Glomerular visceral epithelial cell (primary cell): Measurements from ENCODE around the gene SMR3A.

Experiments
- DNase-seq: peaks from one replicate; pipeline ENCODE4 v3.0.0-alpha.2; 2016; ENCODE audit errors: extremely low spot score

The SMR3A gene

DNA sequence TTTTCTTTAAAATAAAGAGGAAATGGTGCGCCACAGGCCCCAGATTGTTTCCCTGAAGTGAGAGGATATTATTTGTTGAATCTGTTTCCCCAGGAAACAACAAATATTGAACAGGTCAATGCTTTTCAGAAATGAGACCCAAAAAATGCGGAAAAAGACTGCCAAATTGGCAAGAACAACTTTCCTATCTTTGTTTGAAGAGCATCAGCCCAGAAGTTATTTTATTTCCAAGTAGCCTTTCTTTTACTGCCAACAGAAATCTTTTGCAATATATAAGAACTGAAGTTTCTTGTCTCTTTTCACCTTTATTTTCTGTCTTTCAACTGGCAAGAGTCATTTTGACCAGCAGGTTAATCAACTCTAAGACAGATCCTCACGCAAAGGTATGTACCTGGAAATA lies at the start of gene SMR3A:
TSS of gene SMR3A (plus strand) at position 301 of the 400 bp plus-strand sequence. CDS start 1,356 bp downstream, outside the sequence.
- DNase-seq: no peak

- DNase-seq: no peak
These were observed 46.8 kb upstream of the SMR3A start for GRCh38 chr4:70313736-70314135.

DNA sequence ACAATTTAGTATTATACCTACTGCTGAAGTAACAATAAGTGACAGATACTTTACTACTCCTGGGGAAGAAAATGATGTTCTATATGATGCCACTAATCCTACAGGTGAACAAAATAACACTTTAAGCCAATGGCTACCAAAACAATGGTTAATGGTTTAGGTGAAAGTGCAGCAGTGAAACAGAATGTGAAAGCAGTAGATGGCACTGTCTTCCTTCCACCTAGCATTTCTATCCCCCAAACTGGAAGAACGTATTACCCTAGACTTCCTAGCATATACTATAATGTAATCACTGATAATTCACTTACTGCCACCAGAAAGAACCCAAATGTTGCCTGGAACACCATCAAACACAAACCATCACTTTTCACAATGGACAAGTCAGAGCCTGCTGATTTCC lies 44.6 kb upstream of the SMR3A start:
- DNase-seq: no peak

GRCh38 chr4:70326052-70326451 lies 34.5 kb upstream of the SMR3A start:
- DNase-seq: no peak

- no peak for DNase-seq
These were observed 25.9 kb upstream of the SMR3A start, which contains the start of gene CABS1 for GRCh38 chr4:70334681-70335080. Gene CABS1 (plus strand): TSS chr4:70334981. CDS start chr4:70335040, 59 bp downstream.

GRCh38 chr4:70336043-70336442 lies 24.5 kb upstream of the SMR3A start:
- no peak for DNase-seq

GRCh38 chr4:70337886-70338420 lies 22.6 kb upstream of the SMR3A start:
- no peak for DNase-seq

GRCh38 chr4:70356185-70356584 lies 4.4 kb upstream of the SMR3A start:
- DNase-seq: peak; percentile 18

DNA sequence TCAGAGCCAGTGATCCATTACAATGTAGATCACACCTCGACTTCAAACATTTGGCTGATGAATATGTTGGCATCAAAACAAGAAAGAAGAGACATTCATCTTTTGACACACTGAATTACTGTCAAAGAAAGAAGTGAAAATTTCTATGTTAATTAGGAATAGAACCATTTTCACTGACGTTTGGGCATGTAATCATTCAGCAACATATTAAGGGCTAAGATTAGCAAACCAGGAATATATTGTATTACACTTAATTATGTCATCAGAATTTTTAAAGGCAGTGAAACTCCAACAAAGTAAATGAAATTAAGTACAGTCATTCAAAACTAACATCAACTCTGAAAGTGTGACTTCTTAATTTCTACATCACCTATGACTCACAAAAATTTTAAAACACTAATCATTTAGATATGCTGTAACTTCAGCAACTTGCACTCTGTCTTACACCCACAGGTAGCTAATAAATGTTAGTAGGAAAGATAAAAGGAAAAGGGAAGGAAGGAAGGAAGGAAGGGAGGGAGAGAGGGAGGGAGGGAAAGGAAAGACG lies 1.4 kb upstream of the SMR3A start:
- no peak for DNase-seq

- no peak for DNase-seq
These were observed 3.4 kb downstream of the SMR3A start for GRCh38 chr4:70364002-70364401.

DNA sequence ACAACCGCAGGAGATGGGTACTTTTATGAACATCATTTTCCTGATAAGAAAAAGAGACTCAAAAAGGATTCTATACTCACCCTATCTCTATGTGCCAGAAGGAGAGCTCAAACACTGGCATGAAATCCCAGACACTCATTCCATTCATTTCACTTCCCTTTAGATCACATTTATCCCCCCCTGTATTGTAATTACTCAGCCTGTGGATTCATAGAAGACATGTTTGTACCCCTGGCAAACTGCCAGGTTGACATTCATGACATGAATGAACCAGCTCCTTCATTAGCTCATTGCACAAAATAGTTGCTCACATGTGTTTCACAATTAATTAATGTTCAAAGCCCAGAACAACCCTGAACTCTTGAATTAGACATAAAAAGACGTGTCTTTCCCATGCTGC lies 4.9 kb downstream of the SMR3A start:
- no peak for DNase-seq

- no peak for DNase-seq
These were observed 7.3 kb downstream of the SMR3A start for GRCh38 chr4:70367813-70368212.

GRCh38 chr4:70371987-70372386 lies 11.4 kb downstream of the SMR3A start:
- DNase-seq: no peak

DNA sequence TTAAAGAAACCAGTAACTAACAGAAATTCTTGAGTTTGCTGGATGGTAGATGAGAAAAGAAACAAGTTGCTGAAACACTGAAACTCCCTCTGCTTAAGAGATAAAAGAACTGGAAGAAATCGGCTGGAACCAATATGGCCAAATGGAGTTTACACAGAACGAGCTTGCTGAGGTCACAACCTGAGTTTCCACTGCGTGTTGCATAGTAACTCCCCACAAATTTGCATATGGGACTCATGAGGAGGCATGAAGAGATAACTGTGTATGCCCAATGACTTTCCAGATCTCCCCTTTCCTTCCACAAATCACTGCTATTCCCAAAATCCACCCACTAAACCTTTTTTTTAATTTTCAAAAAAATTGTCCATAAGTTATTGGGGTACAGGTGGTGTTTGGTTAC lies 12.2 kb downstream of the SMR3A start:
- no peak for DNase-seq

DNA sequence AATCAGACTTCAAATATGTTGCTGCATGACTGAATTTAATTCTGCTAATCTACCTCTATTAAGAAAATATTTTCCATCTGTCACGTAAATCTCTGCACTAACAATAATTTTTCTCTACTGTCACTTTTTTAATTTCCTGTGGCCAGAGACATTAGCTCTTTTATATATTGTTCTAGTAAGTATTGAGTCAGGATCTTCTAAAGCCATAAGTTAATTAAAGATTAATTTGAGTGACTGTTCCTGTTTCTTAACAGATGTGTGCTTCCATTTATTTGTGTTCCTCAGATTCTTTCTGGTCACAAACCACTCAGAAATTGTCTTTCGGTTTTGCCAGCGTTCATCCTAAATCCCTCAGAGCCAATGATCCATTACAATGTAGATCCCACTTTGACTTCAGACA lies 20.0 kb downstream of the SMR3A start:
- peak; percentile 27 for DNase-seq

DNA sequence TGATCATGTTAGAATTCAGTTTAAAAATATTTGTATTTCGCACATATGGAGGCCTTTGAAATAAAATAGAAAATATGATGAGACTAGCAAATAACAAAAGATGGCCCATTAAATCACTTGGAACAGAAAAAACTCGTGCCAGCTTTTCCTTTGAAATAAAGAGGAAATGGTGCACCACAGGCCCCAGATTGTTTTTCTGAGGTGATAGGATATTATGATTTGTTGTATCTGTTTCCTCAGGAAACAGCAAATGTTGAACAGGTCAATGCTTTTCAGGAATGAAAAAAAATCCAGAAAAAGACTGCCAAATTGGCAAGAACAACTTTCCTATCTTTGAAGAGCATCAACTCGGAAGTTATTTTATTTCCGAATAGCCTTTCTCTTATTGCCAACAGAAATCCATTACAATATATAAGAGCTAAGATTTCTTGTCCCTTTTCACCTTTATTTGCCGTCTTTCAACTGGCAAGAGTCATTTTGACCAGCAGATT lies 22.2 kb downstream of the SMR3A start, which contains the start of gene SMR3B:
TSS of gene SMR3B (plus strand) at position 441 of the 491 bp plus-strand sequence. CDS start 1,380 bp downstream, outside the sequence.
- DNase-seq: no peak

- DNase-seq: no peak
These were observed 31.7 kb downstream of the SMR3A start for GRCh38 chr4:70392057-70392776.

- no peak for DNase-seq
These were observed 37.0 kb downstream of the SMR3A start, which contains the start of gene OPRPN for GRCh38 chr4:70397580-70397979. Gene OPRPN (plus strand): TSS chr4:70397940. CDS start chr4:70399286, 1,346 bp downstream.

DNA sequence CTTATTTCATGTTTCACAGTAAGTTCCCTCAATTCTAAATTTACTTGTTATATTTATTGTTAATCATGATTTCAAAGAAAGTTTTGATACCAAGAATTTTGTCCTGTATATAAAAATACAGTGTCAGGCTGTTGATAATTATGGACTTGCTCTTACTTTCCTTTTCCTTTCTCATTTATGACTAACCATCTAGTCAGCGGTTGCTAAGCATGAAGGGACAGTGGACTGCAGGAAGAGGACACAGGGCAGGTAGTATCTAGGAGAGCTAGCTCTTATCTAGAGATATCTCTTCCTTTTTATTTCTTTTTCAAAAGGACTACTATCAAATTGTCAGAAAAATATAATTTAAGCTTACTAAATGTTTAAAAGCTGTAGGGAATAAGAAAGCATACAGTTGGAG lies 38.8 kb downstream of the SMR3A start:
- peak; percentile 55 for DNase-seq

- no peak for DNase-seq
These were observed 42.2 kb downstream of the SMR3A start for GRCh38 chr4:70402762-70403161.

DNA sequence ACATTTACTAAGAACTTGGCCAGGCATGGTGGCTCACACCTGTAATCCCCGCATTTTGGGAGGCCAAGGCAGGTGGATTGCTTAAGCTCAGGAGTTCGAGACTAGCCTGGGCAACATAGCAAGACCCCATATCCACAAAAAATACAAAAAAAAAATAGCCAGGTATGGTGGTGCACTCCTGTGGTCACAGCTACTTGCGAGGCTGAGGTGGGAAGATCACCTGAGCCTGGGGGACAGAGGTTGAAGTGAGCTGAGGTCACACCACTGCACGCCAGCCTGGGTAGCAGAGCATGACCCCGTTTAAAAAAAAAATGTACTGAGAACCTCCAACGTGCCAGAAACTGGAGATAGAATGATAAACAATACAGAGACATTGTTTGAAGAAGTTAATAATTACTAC lies 45.2 kb downstream of the SMR3A start:
- DNase-seq: no peak
